PC-3 (cell line): ENCODE data around the gene CEND1.

Source experiments
- CTCF ChIP-seq: fragments of 300-600 bp; sonication (generic); conservative IDR thresholded peaks from 2 replicates; pipeline ENCODE4 v1.5.1; 2017; ENCODE audit warnings: antibody characterized with exemption, low read depth, mild to moderate bottlenecking, low read length
- EZH2 ChIP-seq: fragments of 300-600 bp; sonication (generic); IDR thresholded peaks from one replicate; pipeline ENCODE4 v1.6.1; 2017; ENCODE audit warnings: antibody characterized with exemption, mild to moderate bottlenecking, low read length; ENCODE audit not compliant: unreplicated experiment

- TF ChIP-seq CTCF, result no peak
- TF ChIP-seq EZH2, result no peak
Observed at GRCh38 chr11:804599-804964, 14.7 kb upstream of the CEND1 start.
